H9 (cell line): ENCODE measurements around the gene UNC80. TPM values are rescaled to one million over a fixed set of nuclear protein-coding genes. Genes with fewer than 3 reads are reported as not detected.

Experiments
- DNase-seq: peaks from one replicate; pipeline ENCODE4 v3.0.0-alpha.2; 2017
- H2AFZ ChIP-seq: one replicate; pipeline ENCODE4 v1.6.1; 2013; ENCODE audit warnings: mild to moderate bottlenecking, low read length, control low read depth, moderate library complexity
- H2AK5ac ChIP-seq: 2 replicates; pipeline ENCODE4 v1.6.1; 2013; ENCODE audit warnings: low read length, control low read depth, mixed read lengths; ENCODE audit not compliant: insufficient read length
- H2BK120ac ChIP-seq: one replicate; pipeline ENCODE4 v1.6.1; 2013; ENCODE audit warnings: low read depth, mild to moderate bottlenecking, low read length, control low read depth, inconsistent platforms; ENCODE audit not compliant: poor library complexity, severe bottlenecking
- H2BK12ac ChIP-seq: 2 replicates; pipeline ENCODE4 v1.6.1; 2013; ENCODE audit warnings: low read length, control low read depth, mixed read lengths, low read depth; ENCODE audit not compliant: insufficient read length
- H2BK15ac ChIP-seq: 2 replicates; pipeline ENCODE4 v1.6.1; 2013; ENCODE audit warnings: low read depth, low read length, control low read depth
- H2BK20ac ChIP-seq: one replicate; pipeline ENCODE4 v1.6.1; 2013; ENCODE audit warnings: low read depth, mild to moderate bottlenecking, low read length, control low read depth, inconsistent platforms; ENCODE audit not compliant: poor library complexity, severe bottlenecking
- H2BK5ac ChIP-seq: 2 replicates; pipeline ENCODE4 v1.6.1; 2013; ENCODE audit warnings: low read length, control low read depth, mixed read lengths; ENCODE audit not compliant: insufficient read length
- H3K14ac ChIP-seq: 2 replicates; pipeline ENCODE4 v1.6.1; 2013; ENCODE audit warnings: low read length, control low read depth; ENCODE audit not compliant: insufficient read depth
- H3K18ac ChIP-seq: 2 replicates; pipeline ENCODE4 v1.6.1; 2013; ENCODE audit warnings: low read depth, mild to moderate bottlenecking, mixed read lengths, low read length, control low read depth; ENCODE audit not compliant: insufficient read length
- H3K23ac ChIP-seq: 2 replicates; pipeline ENCODE4 v1.6.1; 2013; ENCODE audit warnings: low read length, control low read depth, mixed read lengths, low read depth; ENCODE audit not compliant: insufficient read length
- H3K23me2 ChIP-seq: 2 replicates; pipeline ENCODE4 v1.6.1; 2013; ENCODE audit warnings: low read depth, mild to moderate bottlenecking, mixed read lengths, low read length, control low read depth; ENCODE audit not compliant: insufficient read length, poor library complexity, severe bottlenecking
- H3K27ac ChIP-seq: 2 replicates; pipeline ENCODE4 v1.5.1; 2013; ENCODE audit warnings: low read length, control low read depth, mixed read lengths, low read depth; ENCODE audit not compliant: insufficient read length
- H3K27me3 ChIP-seq: 2 replicates; pipeline ENCODE4 v1.6.1; 2013; ENCODE audit warnings: low read length, control low read depth, inconsistent platforms; ENCODE audit not compliant: insufficient read depth
- H3K4ac ChIP-seq: 2 replicates; pipeline ENCODE4 v1.6.1; 2013; ENCODE audit warnings: low read depth, mild to moderate bottlenecking, control low read depth, inconsistent platforms, low read length, moderate library complexity
- H3K4me1 ChIP-seq: 2 replicates; pipeline ENCODE4 v1.6.1; 2013; ENCODE audit warnings: low read length, control low read depth, inconsistent platforms; ENCODE audit not compliant: insufficient read depth
- H3K4me2 ChIP-seq: 2 replicates; pipeline ENCODE4 v1.6.1; 2013; ENCODE audit warnings: low read length, control low read depth, mixed read lengths; ENCODE audit not compliant: insufficient read length, insufficient read depth
- H3K56ac ChIP-seq: 2 replicates; pipeline ENCODE4 v1.6.1; 2013; ENCODE audit warnings: low read depth, mild to moderate bottlenecking, mixed read lengths, low read length, control low read depth; ENCODE audit not compliant: insufficient read length
- H3K79me1 ChIP-seq: 2 replicates; pipeline ENCODE4 v1.6.1; 2013; ENCODE audit warnings: low read depth, mild to moderate bottlenecking, moderate library complexity, low read length, control low read depth, inconsistent platforms; ENCODE audit not compliant: insufficient read depth, poor library complexity, severe bottlenecking
- H3K79me2 ChIP-seq: 2 replicates; pipeline ENCODE4 v1.6.1; 2013; ENCODE audit warnings: low read length, control low read depth, inconsistent platforms; ENCODE audit not compliant: insufficient read depth
- H3K9ac ChIP-seq: 2 replicates; pipeline ENCODE4 v1.6.1; 2013; ENCODE audit warnings: low read length, control low read depth, mixed read lengths; ENCODE audit not compliant: insufficient read length; ENCODE audit errors: extremely low read depth
- H3K9me3 ChIP-seq: one replicate; pipeline ENCODE4 v1.6.1; 2013; ENCODE audit warnings: low read depth, low read length, inconsistent platforms; ENCODE audit not compliant: control insufficient read depth
- H3T11ph ChIP-seq: one replicate; pipeline ENCODE4 v1.6.1; 2013; ENCODE audit warnings: mild to moderate bottlenecking, low read length, control low read depth, inconsistent platforms
- H4K20me1 ChIP-seq: one replicate; pipeline ENCODE4 v1.6.1; 2013; ENCODE audit not compliant: control insufficient read depth, insufficient read length, insufficient read depth
- H4K5ac ChIP-seq: 2 replicates; pipeline ENCODE4 v1.6.1; 2013; ENCODE audit warnings: low read depth, mild to moderate bottlenecking, mixed read lengths, low read length, control low read depth; ENCODE audit not compliant: insufficient read length
- H4K8ac ChIP-seq: replicated peaks from 2 replicates; pipeline ENCODE4 v1.6.1; 2013; ENCODE audit warnings: low read length, control low read depth, mixed read lengths, low read depth; ENCODE audit not compliant: insufficient read length
- H4K91ac ChIP-seq: 2 replicates; pipeline ENCODE4 v1.6.1; 2013; ENCODE audit warnings: low read depth, mild to moderate bottlenecking, moderate library complexity, mixed read lengths, low read length, control low read depth; ENCODE audit not compliant: insufficient read length
- H3K27ac Mint-ChIP-seq, 3 experiments: 2 replicates in 2 of 3; 3 replicates in 1 of 3; pipeline ENCODE4 v1.8.0; 2020 to 2021; ENCODE audit warnings: mixed read lengths in 3 of 3, mild to moderate bottlenecking in 1 of 3, moderate library complexity in 1 of 3
- H3K27me3 Mint-ChIP-seq: 2 replicates; pipeline ENCODE4 v1.8.0; 2021; ENCODE audit warnings: low read depth, mild to moderate bottlenecking, moderate library complexity, mixed read lengths
- H3K36me3 Mint-ChIP-seq, 3 experiments: 2 replicates in 2 of 3; 3 replicates in 1 of 3; pipeline ENCODE4 v1.8.0; 2020 to 2021; ENCODE audit warnings: low read depth in 3 of 3, mixed read lengths in 3 of 3; ENCODE audit not compliant: insufficient read depth in 1 of 3
- H3K4me1 Mint-ChIP-seq, 2 experiments: 2 replicates each; pipeline ENCODE4 v1.8.0; 2020; ENCODE audit warnings: mixed read lengths in 2 of 2
- H3K4me3 Mint-ChIP-seq, 2 experiments: 2 replicates in 1 of 2; 3 replicates in 1 of 2; pipeline ENCODE4 v1.8.0; 2020 to 2021; ENCODE audit warnings: mild to moderate bottlenecking in 2 of 2, mixed read lengths in 2 of 2, moderate library complexity in 1 of 2
- H3K9me3 Mint-ChIP-seq, 2 experiments: 2 replicates in 1 of 2; 3 replicates in 1 of 2; pipeline ENCODE4 v1.8.0; 2020; ENCODE audit warnings: mild to moderate bottlenecking in 2 of 2, mixed read lengths in 2 of 2, moderate library complexity in 1 of 2
- WGBS: extraction: QIAGEN DNeasy Blood & Tissue Kit; methylation state at CpG from one replicate; pipeline ENCODE4 v1.1.7; 2013; ENCODE audit warnings: missing lambda C conversion rate, low lambda C conversion rate, mixed read lengths; ENCODE audit not compliant: insufficient read length; ENCODE audit errors: extremely low coverage; 5-methylcytosine and 5-hydroxymethylcytosine counted together
- total RNA-seq: library from RNA; stranded (reverse); gene quantifications from 2 replicates; pipeline ENCODE4 v1.2.1, GENCODE V29; 2021
- TF ChIP-seq, protein P1 (sequence below): fragments of 200-600 bp; sonication (generic); conservative IDR thresholded peaks from 3 replicates; pipeline ENCODE4 v1.8.0; 2021; ENCODE audit warnings: antibody characterized with exemption, mild to moderate bottlenecking

Gene UNC80
- total RNA-seq, 1 experiment from 2014 or later, result 0.52 TPM

DNA sequence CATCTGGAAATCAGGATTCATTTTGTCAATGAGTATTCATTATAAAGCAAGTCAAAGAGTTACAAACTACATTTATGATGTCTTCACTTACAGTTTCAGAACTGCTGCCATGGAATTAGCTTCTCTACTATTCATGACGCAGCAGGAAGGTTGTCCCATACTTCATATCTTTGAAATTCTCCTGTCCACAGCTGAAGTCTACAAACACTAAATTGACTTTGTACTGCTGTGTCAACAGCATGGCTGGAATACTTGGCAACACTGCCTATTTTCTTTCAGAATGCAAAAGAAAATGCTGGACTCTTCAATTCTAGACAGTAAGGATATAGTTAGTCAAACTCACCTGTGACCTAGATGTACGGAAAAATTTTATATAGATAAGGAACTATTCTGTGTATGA is 44.6 kb upstream of the UNC80 start:
- Histone ChIP-seq H3K27me3 (no peaks in the 10 kb centered on the region), H3K4ac (no peak overlapping the region), H3K9ac (no peak overlapping the region), H3K23ac (no peak overlapping the region), H2BK120ac (no peak overlapping the region), H3K27ac (no peak overlapping the region), H2BK12ac (no peak overlapping the region), H4K20me1 (no peaks in the 10 kb centered on the region), H3K23me2 (no peaks in the 10 kb centered on the region), H3K56ac (no peak overlapping the region), H3T11ph (no peak overlapping the region), H3K79me2 (no peaks in the 10 kb centered on the region), H2AK5ac (no peak overlapping the region), H2BK15ac (no peak overlapping the region), H3K4me2 (no peak overlapping the region), H4K5ac (no peak overlapping the region), H3K14ac (no peak overlapping the region), H4K8ac (no peak overlapping the region), H2BK20ac (no peak overlapping the region), H3K18ac (no peak overlapping the region), H4K91ac (no peak overlapping the region), H2AFZ (no peak overlapping the region), H3K4me1 (no peaks in the 10 kb centered on the region), H2BK5ac (no peak overlapping the region), H3K9me3 (no peaks in the 10 kb centered on the region), H3K79me1 (no peaks in the 10 kb centered on the region)
- no peak for DNase-seq
- Mint-ChIP-seq H3K36me3 (no peaks in the 10 kb centered on the region), H3K4me3 (no peak overlapping the region), H3K4me1 (peaks cover 2 to 5% of the 10 kb centered on the region in 2 experiments; a peak in 2 of 4 replicates), H3K9me3 (no peaks in the 10 kb centered on the region), H3K27ac (no peak overlapping the region), H3K27me3 (peaks cover 10% of the 10 kb centered on the region)
- WGBS, result no CpG with 5 or more reads among the region's 2 CpGs
- TF ChIP-seq, protein P1, sequence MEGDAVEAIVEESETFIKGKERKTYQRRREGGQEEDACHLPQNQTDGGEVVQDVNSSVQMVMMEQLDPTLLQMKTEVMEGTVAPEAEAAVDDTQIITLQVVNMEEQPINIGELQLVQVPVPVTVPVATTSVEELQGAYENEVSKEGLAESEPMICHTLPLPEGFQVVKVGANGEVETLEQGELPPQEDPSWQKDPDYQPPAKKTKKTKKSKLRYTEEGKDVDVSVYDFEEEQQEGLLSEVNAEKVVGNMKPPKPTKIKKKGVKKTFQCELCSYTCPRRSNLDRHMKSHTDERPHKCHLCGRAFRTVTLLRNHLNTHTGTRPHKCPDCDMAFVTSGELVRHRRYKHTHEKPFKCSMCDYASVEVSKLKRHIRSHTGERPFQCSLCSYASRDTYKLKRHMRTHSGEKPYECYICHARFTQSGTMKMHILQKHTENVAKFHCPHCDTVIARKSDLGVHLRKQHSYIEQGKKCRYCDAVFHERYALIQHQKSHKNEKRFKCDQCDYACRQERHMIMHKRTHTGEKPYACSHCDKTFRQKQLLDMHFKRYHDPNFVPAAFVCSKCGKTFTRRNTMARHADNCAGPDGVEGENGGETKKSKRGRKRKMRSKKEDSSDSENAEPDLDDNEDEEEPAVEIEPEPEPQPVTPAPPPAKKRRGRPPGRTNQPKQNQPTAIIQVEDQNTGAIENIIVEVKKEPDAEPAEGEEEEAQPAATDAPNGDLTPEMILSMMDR, result no peak
